HepG2 (cell line): ENCODE data around the gene ABCC1. TPM values are rescaled to one million over a fixed set of nuclear protein-coding genes. Genes with fewer than 3 reads are reported as not detected.

Source experiments
- ATAC-seq: fragments of 200-7000 bp; cut with Tn5 transposase; 3 replicates; pipeline ENCODE4 v1.9.1; 2020; ENCODE audit warnings: mild to moderate bottlenecking, moderate library complexity
- BruUV-seq: library from RNA; stranded (reverse); fragments of 400-500 nt; replicated peaks from 2 replicates; lab custom pipeline; 2021; lab: Mats Ljungman, UMichigan
- CTCF ChIA-PET: fragments of 300-600 bp; formaldehyde crosslinking; extraction: SDS; loops from one replicate; lab custom pipeline; 2021; ENCODE audit warnings: low total read pairs, inconsistent platforms, low intra/inter-chr PET ratio; lab: Yijun Ruan, JAX
- POLR2A ChIA-PET: fragments of 350-600 bp; sonication (Branson Sonifier 250); formaldehyde crosslinking; loops from one replicate; lab custom pipeline; 2020; ENCODE audit warnings: antibody characterized with exemption, inconsistent platforms; lab: Yijun Ruan, JAX
- DNase-seq: peaks from one replicate; pipeline ENCODE4 v3.0.0-alpha.2; 2015; ENCODE audit warnings: low spot score
- FAIRE-seq: peaks from 3 replicates; lab custom pipeline; 2011; peaks lifted over from hg19 to GRCh38; lab: Jason Lieb, UNC
- H2AFZ ChIP-seq: one replicate; pipeline ENCODE4 v1.6.1; 2011; ENCODE audit warnings: low read length, inconsistent platforms
- H3K27ac ChIP-seq: fragments of 300-600 bp; 3 replicates; pipeline ENCODE4 v1.8.0; 2011; ENCODE audit warnings: mixed run types, mild to moderate bottlenecking, mixed read lengths, low read length, inconsistent platforms; ENCODE audit not compliant: insufficient read depth; ENCODE audit errors: extremely low read length
- H3K27me3 ChIP-seq, 2 experiments: fragments of 200-600 bp in 1 of 2; 2 replicates in 1 of 2; 3 replicates in 1 of 2; pipeline versions ENCODE4 v1.6.0 to v1.8.0; 2011; ENCODE audit warnings: low read length in 2 of 2, mild to moderate bottlenecking in 2 of 2, moderate library complexity in 2 of 2, inconsistent platforms in 1 of 2; ENCODE audit not compliant: insufficient read depth in 2 of 2, control insufficient read depth in 1 of 2
- H3K36me3 ChIP-seq, 2 experiments: fragments of 200-600 bp in 1 of 2; replicated peaks in 1 of 2; 2 replicates in 1 of 2; 3 replicates in 1 of 2; pipeline versions ENCODE4 v1.5.1 to v1.8.0; 2011; ENCODE audit warnings: low read length in 2 of 2, inconsistent platforms in 1 of 2; ENCODE audit not compliant: insufficient read depth in 2 of 2, control insufficient read depth in 1 of 2
- H3K4me1 ChIP-seq: 2 replicates; pipeline ENCODE4 v1.5.1; 2012; ENCODE audit warnings: low read length, inconsistent platforms; ENCODE audit not compliant: insufficient read depth
- H3K4me2 ChIP-seq: 2 replicates; pipeline ENCODE4 v1.6.0; 2011; ENCODE audit warnings: low read depth, low read length, inconsistent platforms
- H3K4me3 ChIP-seq, 3 experiments: fragments of 200-600 bp in 1 of 3; sonication (generic), shearing (Covaris generic) in 1 of 3; replicated peaks in 1 of 3; 2 replicates each; pipeline ENCODE4 v1.5.1; 2011 to 2016; ENCODE audit warnings: low read length in 3 of 3, inconsistent platforms in 2 of 3, low read depth in 2 of 3, mild to moderate bottlenecking in 2 of 3, control low read depth in 1 of 3, mixed read lengths in 1 of 3; ENCODE audit not compliant: insufficient read depth in 1 of 3
- H3K79me2 ChIP-seq: one replicate; pipeline ENCODE4 v1.6.1; 2011; ENCODE audit warnings: low read length, inconsistent platforms; ENCODE audit not compliant: insufficient read depth
- H3K9ac ChIP-seq: 2 replicates; pipeline ENCODE4 v1.6.0; 2011; ENCODE audit warnings: mild to moderate bottlenecking, low read depth, low read length, inconsistent platforms; ENCODE audit not compliant: insufficient read depth
- H3K9me3 ChIP-seq: 2 replicates; pipeline ENCODE4 v1.5.1; 2012; ENCODE audit warnings: mild to moderate bottlenecking, low read length
- H4K20me1 ChIP-seq: 2 replicates; pipeline ENCODE4 v1.6.0; 2011; ENCODE audit warnings: inconsistent platforms, mild to moderate bottlenecking, low read length, moderate library complexity; ENCODE audit not compliant: insufficient read depth
- ESRRA ChIP-seq: sonication (generic); formaldehyde crosslinking; IDR thresholded peaks from 2 replicates; pipeline ENCODE4 v1.5.1; 2020; ENCODE audit warnings: mild to moderate bottlenecking, low read depth, missing genetic modification reagents
- ETV5 ChIP-seq: IDR thresholded peaks from 2 replicates; pipeline ENCODE4 v1.6.1; 2018; ENCODE audit warnings: missing biosample characterization, missing genetic modification reagents, inconsistent platforms, borderline replicate concordance
- FOXO1 ChIP-seq: sonication (generic); formaldehyde crosslinking; IDR thresholded peaks from 2 replicates; pipeline ENCODE4 v1.4.0; 2020; ENCODE audit warnings: missing genetic modification reagents
- JUND ChIP-seq: sonication (generic); formaldehyde crosslinking; IDR thresholded peaks from 2 replicates; pipeline ENCODE4 v1.8.0; 2022; ENCODE audit warnings: mild to moderate bottlenecking, missing genetic modification reagents
- NCOA5 ChIP-seq: sonication (generic); formaldehyde crosslinking; IDR thresholded peaks from 2 replicates; pipeline ENCODE4 v1.4.0; 2020; ENCODE audit warnings: missing genetic modification reagents
- PLRG1 ChIP-seq: fragments of 450-650 bp; conservative IDR thresholded peaks from 2 replicates; pipeline ENCODE4 v1.6.1; 2016
- SAP130 ChIP-seq: IDR thresholded peaks from 2 replicates; pipeline ENCODE4 v1.6.1; 2016; ENCODE audit warnings: low read depth
- SUZ12 ChIP-seq: fragments of 150-350 bp; IDR thresholded peaks from 2 replicates; pipeline ENCODE4 v1.6.1; 2014; ENCODE audit warnings: low read depth, low read length
- WGBS: methylation state at CpG from one replicate; pipeline ENCODE4 v1.1.6; 2017; ENCODE audit warnings: low lambda C conversion rate; 5-methylcytosine and 5-hydroxymethylcytosine counted together
- in situ Hi-C: cut with HindIII; loops from 2 replicates; pipeline ENCODE4 v1.10.0; 2017; ENCODE audit warnings: low pct_unique_long_range_greater_than_20kb; ENCODE audit not compliant: extremely low pct_ligation_motif_present
- intact Hi-C: fragments of 100-400 bp; cut with micrococcal nuclease; formaldehyde crosslinking; loops from one replicate; pipeline ENCODE4 v1.10.0; 2022; ENCODE audit not compliant: unreplicated experiment
- polyA plus RNA-seq, 8 experiments: library from polyadenylated mRNA; depleted of rRNA in 3 of 8; stranded (reverse) in 7 of 8; unstranded in 1 of 8; fragments of >200 nt; fragmentation: Illumina TruSeq in 4 of 8; extraction: Trizol in 4 of 8; gene quantifications; 2 replicates each; pipeline versions ENCODE4 v1.2.1 to v1.2.3, GENCODE V29; 2011 to 2016; ENCODE audit warnings: low read depth in 4 of 8, missing spikeins in 1 of 8, mixed read lengths in 1 of 8; ENCODE audit not compliant: insufficient read depth in 1 of 8
- total RNA-seq, 5 experiments: library from RNA; depleted of rRNA; stranded (reverse); fragments of >200 nt; fragmentation: Illumina TruSeq; extraction: Trizol; gene quantifications; 2 replicates each; pipeline ENCODE4 v1.2.3, GENCODE V29; 2016; ENCODE audit warnings: low read depth in 1 of 5
- TF ChIP-seq, protein P1 (sequence below): sonication (generic); formaldehyde crosslinking; IDR thresholded peaks from 2 replicates; pipeline ENCODE4 v1.4.0; 2020; ENCODE audit warnings: missing genetic modification reagents
- TF ChIP-seq, protein P2 (sequence below), 2 experiments: fragments of 450-650 bp in 1 of 2; sonication (generic) in 1 of 2; formaldehyde crosslinking in 1 of 2; IDR thresholded peaks; 2 replicates each; pipeline versions ENCODE4 v1.6.1 to v1.8.0; 2016 to 2022; ENCODE audit warnings: antibody characterized with exemption in 1 of 2, mild to moderate bottlenecking in 1 of 2, missing genetic modification reagents in 1 of 2
- TF ChIP-seq, protein P3 (sequence below): IDR thresholded peaks from 2 replicates; pipeline ENCODE4 v1.6.1; 2012; ENCODE audit warnings: low read length, improper control_type of control experiment

Gene ABCC1
- total and polyA plus RNA-seq, 2 of the 13 experiments (the other 11 are each of a cell fraction or from before 2014, with no cell fraction given), result 13.0 to 30.6 TPM

DNA sequence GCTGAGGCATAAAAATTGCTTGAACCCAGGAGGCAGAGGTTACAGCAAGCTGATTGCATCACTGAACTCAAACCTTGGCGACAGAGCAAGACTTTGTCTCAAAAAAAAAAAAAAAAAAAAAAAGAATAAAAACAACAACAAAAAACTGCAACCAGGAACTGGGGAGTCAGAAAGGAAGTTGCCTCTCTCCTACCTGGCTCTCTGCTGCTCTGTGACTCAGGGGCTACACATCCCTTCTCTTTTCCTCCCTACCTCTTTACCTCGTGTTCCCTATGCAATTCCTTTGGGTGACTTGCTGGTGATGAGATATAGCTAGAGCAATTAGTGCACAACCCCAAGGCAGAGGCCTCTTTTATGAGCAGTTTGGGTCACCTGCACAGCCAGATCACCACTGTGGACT is 95.9 kb downstream of the ABCC1 start:
- POLR2A ChIA-PET, result no interaction called here
- WGBS, result 93% methylated on average over 2 of the region's 2 CpGs
- ATAC-seq (no peak), DNase-seq (no peak), FAIRE-seq (no peak)
- H3K9me3 ChIP-seq, result no peaks in the 10 kb centered on the region
- no TSS peak for BruUV-seq
- H2AFZ ChIP-seq, result no peak overlapping the region
- intact Hi-C loops, result no loop called here
- H4K20me1 ChIP-seq, result no peaks in the 10 kb centered on the region
- no peaks in the 10 kb centered on the region for H3K4me1 ChIP-seq
- no peak overlapping the region for H3K4me3 ChIP-seq
- no peak overlapping the region for H3K4me2 ChIP-seq
- peaks cover 47 to 88% of the 10 kb centered on the region in 2 experiments for H3K36me3 ChIP-seq
- CTCF ChIA-PET, result no interaction called here
- H3K27ac ChIP-seq, result no peak overlapping the region
- in situ Hi-C loops, result no loop called here
- no peaks in the 10 kb centered on the region for H3K79me2 ChIP-seq
- H3K27me3 ChIP-seq, result no peaks in the 10 kb centered on the region
- no peak overlapping the region for H3K9ac ChIP-seq
- TF ChIP-seq NCOA5 (no peak), JUND (CRISPR knock-in tag) (no peak), ESRRA (CRISPR knock-in tag) (no peak), ETV5 (CRISPR knock-in tag) (no peak), SAP130 (no peak), SUZ12 (no peak), PLRG1 (no peak), FOXO1 (CRISPR knock-in tag) (no peak)
- TF ChIP-seq, protein P1, sequence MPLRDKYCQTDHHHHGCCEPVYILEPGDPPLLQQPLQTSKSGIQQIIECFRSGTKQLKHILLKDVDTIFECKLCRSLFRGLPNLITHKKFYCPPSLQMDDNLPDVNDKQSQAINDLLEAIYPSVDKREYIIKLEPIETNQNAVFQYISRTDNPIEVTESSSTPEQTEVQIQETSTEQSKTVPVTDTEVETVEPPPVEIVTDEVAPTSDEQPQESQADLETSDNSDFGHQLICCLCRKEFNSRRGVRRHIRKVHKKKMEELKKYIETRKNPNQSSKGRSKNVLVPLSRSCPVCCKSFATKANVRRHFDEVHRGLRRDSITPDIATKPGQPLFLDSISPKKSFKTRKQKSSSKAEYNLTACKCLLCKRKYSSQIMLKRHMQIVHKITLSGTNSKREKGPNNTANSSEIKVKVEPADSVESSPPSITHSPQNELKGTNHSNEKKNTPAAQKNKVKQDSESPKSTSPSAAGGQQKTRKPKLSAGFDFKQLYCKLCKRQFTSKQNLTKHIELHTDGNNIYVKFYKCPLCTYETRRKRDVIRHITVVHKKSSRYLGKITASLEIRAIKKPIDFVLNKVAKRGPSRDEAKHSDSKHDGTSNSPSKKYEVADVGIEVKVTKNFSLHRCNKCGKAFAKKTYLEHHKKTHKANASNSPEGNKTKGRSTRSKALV, result no peak
- TF ChIP-seq, protein P2, sequence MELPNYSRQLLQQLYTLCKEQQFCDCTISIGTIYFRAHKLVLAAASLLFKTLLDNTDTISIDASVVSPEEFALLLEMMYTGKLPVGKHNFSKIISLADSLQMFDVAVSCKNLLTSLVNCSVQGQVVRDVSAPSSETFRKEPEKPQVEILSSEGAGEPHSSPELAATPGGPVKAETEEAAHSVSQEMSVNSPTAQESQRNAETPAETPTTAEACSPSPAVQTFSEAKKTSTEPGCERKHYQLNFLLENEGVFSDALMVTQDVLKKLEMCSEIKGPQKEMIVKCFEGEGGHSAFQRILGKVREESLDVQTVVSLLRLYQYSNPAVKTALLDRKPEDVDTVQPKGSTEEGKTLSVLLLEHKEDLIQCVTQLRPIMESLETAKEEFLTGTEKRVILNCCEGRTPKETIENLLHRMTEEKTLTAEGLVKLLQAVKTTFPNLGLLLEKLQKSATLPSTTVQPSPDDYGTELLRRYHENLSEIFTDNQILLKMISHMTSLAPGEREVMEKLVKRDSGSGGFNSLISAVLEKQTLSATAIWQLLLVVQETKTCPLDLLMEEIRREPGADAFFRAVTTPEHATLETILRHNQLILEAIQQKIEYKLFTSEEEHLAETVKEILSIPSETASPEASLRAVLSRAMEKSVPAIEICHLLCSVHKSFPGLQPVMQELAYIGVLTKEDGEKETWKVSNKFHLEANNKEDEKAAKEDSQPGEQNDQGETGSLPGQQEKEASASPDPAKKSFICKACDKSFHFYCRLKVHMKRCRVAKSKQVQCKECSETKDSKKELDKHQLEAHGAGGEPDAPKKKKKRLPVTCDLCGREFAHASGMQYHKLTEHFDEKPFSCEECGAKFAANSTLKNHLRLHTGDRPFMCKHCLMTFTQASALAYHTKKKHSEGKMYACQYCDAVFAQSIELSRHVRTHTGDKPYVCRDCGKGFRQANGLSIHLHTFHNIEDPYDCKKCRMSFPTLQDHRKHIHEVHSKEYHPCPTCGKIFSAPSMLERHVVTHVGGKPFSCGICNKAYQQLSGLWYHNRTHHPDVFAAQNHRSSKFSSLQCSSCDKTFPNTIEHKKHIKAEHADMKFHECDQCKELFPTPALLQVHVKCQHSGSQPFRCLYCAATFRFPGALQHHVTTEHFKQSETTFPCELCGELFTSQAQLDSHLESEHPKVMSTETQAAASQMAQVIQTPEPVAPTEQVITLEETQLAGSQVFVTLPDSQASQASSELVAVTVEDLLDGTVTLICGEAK (IDR thresholded peaks at IDR 0.05), result no peak
- TF ChIP-seq, protein P2 (CRISPR knock-in tag; IDR thresholded peaks at IDR 0.05), result no peak
- TF ChIP-seq, protein P3, sequence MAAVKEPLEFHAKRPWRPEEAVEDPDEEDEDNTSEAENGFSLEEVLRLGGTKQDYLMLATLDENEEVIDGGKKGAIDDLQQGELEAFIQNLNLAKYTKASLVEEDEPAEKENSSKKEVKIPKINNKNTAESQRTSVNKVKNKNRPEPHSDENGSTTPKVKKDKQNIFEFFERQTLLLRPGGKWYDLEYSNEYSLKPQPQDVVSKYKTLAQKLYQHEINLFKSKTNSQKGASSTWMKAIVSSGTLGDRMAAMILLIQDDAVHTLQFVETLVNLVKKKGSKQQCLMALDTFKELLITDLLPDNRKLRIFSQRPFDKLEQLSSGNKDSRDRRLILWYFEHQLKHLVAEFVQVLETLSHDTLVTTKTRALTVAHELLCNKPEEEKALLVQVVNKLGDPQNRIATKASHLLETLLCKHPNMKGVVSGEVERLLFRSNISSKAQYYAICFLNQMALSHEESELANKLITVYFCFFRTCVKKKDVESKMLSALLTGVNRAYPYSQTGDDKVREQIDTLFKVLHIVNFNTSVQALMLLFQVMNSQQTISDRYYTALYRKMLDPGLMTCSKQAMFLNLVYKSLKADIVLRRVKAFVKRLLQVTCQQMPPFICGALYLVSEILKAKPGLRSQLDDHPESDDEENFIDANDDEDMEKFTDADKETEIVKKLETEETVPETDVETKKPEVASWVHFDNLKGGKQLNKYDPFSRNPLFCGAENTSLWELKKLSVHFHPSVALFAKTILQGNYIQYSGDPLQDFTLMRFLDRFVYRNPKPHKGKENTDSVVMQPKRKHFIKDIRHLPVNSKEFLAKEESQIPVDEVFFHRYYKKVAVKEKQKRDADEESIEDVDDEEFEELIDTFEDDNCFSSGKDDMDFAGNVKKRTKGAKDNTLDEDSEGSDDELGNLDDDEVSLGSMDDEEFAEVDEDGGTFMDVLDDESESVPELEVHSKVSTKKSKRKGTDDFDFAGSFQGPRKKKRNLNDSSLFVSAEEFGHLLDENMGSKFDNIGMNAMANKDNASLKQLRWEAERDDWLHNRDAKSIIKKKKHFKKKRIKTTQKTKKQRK, result no peak
